HEK293 (cell line): ENCODE results near the gene TMEM150B.

Source experiments
- ZNF132 ChIP-seq: fragments of 450-650 bp; formaldehyde crosslinking; IDR thresholded peaks from 2 replicates; pipeline ENCODE4 v1.5.1; 2017; ENCODE audit warnings: missing biosample characterization, missing genetic modification characterization, borderline replicate concordance
- ZNF202 ChIP-seq: fragments of 450-650 bp; formaldehyde crosslinking; IDR thresholded peaks from 2 replicates; pipeline ENCODE4 v1.5.1; 2016; ENCODE audit warnings: missing biosample characterization, missing genetic modification characterization, borderline replicate concordance
- ZNF221 ChIP-seq: fragments of 450-650 bp; formaldehyde crosslinking; IDR thresholded peaks from 2 replicates; pipeline ENCODE4 v1.5.1; 2017; ENCODE audit warnings: missing biosample characterization, missing genetic modification characterization, borderline replicate concordance
- ZNF596 ChIP-seq: fragments of 450-650 bp; IDR thresholded peaks from 2 replicates; pipeline ENCODE4 v1.5.0; 2018; ENCODE audit warnings: missing biosample characterization, mild to moderate bottlenecking, missing genetic modification characterization, moderate library complexity
- ZNF701 ChIP-seq: fragments of 450-650 bp; formaldehyde crosslinking; IDR thresholded peaks from 2 replicates; pipeline ENCODE4 v1.5.1; 2016; ENCODE audit warnings: missing biosample characterization, missing genetic modification characterization
- TF ChIP-seq, protein P1 (sequence below): fragments of 450-650 bp; formaldehyde crosslinking; IDR thresholded peaks from 2 replicates; pipeline ENCODE4 v1.5.1; 2016; ENCODE audit warnings: missing biosample characterization, missing genetic modification characterization
- TF ChIP-seq, protein P2 (sequence below): fragments of 450-650 bp; formaldehyde crosslinking; IDR thresholded peaks from 2 replicates; pipeline ENCODE4 v1.5.1; 2016; ENCODE audit warnings: missing biosample characterization, missing genetic modification characterization, borderline replicate concordance

DNA sequence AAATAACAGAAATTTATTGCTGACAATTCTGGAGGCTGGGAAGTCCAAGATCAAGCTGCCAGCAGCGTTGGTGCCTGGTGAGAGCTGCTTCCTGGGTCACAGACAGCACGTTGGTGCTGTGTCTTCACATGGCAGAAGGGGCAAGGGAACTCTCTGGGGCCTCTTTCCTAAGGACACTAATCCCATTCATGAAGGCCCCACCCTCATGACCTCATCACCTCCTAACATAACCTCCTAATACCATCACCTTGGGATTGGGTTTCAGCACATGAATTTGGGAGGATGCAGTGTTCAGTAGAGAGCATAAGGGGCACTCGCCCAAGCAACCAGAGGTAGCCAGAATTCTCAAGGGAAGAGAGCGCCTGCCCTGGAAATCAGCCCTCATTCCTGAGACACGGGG is 15.7 kb downstream of the TMEM150B start:
- TF ChIP-seq, protein P1, sequence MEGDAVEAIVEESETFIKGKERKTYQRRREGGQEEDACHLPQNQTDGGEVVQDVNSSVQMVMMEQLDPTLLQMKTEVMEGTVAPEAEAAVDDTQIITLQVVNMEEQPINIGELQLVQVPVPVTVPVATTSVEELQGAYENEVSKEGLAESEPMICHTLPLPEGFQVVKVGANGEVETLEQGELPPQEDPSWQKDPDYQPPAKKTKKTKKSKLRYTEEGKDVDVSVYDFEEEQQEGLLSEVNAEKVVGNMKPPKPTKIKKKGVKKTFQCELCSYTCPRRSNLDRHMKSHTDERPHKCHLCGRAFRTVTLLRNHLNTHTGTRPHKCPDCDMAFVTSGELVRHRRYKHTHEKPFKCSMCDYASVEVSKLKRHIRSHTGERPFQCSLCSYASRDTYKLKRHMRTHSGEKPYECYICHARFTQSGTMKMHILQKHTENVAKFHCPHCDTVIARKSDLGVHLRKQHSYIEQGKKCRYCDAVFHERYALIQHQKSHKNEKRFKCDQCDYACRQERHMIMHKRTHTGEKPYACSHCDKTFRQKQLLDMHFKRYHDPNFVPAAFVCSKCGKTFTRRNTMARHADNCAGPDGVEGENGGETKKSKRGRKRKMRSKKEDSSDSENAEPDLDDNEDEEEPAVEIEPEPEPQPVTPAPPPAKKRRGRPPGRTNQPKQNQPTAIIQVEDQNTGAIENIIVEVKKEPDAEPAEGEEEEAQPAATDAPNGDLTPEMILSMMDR (tag by site-specific recombination): no peak
- TF ChIP-seq, protein P2, sequence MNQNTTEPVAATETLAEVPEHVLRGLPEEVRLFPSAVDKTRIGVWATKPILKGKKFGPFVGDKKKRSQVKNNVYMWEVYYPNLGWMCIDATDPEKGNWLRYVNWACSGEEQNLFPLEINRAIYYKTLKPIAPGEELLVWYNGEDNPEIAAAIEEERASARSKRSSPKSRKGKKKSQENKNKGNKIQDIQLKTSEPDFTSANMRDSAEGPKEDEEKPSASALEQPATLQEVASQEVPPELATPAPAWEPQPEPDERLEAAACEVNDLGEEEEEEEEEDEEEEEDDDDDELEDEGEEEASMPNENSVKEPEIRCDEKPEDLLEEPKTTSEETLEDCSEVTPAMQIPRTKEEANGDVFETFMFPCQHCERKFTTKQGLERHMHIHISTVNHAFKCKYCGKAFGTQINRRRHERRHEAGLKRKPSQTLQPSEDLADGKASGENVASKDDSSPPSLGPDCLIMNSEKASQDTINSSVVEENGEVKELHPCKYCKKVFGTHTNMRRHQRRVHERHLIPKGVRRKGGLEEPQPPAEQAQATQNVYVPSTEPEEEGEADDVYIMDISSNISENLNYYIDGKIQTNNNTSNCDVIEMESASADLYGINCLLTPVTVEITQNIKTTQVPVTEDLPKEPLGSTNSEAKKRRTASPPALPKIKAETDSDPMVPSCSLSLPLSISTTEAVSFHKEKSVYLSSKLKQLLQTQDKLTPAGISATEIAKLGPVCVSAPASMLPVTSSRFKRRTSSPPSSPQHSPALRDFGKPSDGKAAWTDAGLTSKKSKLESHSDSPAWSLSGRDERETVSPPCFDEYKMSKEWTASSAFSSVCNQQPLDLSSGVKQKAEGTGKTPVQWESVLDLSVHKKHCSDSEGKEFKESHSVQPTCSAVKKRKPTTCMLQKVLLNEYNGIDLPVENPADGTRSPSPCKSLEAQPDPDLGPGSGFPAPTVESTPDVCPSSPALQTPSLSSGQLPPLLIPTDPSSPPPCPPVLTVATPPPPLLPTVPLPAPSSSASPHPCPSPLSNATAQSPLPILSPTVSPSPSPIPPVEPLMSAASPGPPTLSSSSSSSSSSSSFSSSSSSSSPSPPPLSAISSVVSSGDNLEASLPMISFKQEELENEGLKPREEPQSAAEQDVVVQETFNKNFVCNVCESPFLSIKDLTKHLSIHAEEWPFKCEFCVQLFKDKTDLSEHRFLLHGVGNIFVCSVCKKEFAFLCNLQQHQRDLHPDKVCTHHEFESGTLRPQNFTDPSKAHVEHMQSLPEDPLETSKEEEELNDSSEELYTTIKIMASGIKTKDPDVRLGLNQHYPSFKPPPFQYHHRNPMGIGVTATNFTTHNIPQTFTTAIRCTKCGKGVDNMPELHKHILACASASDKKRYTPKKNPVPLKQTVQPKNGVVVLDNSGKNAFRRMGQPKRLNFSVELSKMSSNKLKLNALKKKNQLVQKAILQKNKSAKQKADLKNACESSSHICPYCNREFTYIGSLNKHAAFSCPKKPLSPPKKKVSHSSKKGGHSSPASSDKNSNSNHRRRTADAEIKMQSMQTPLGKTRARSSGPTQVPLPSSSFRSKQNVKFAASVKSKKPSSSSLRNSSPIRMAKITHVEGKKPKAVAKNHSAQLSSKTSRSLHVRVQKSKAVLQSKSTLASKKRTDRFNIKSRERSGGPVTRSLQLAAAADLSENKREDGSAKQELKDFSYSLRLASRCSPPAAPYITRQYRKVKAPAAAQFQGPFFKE (tag by site-specific recombination): no peak
- TF ChIP-seq ZNF596 (tag by site-specific recombination) (no peak), ZNF221 (tag by site-specific recombination) (no peak), ZNF202 (no peak), ZNF132 (no peak), ZNF701 (tag by site-specific recombination) (no peak)
